GM12878 (cell line): ENCODE results near the gene ZDHHC14. TPM values are rescaled to one million over a fixed set of nuclear protein-coding genes. Genes with fewer than 3 reads are reported as not detected.

Source experiments
- ATAC-seq: fragments of 200-7000 bp; cut with Tn5 transposase; 3 replicates; pipeline ENCODE4 v1.9.1; 2020; ENCODE audit warnings: mild to moderate bottlenecking, moderate library complexity
- BruUV-seq: library from RNA; stranded (reverse); fragments of 400-500 nt; replicated peaks from 2 replicates; lab custom pipeline; 2021; lab: Mats Ljungman, UMichigan
- CTCF ChIA-PET: fragments of 300-600 bp; sonication (Branson Sonifier 250); formaldehyde crosslinking; extraction: SDS; loops from one replicate; lab custom pipeline; 2021; ENCODE audit warnings: inconsistent platforms; lab: Yijun Ruan, JAX
- POLR2A ChIA-PET: fragments of 350-600 bp; formaldehyde crosslinking; extraction: SDS; loops from one replicate; lab custom pipeline; 2021; ENCODE audit warnings: inconsistent platforms; lab: Charles Lee
- RAD21 ChIA-PET: fragments of 300-600 bp; sonication (Branson Sonifier 250); formaldehyde crosslinking; loops from one replicate; lab custom pipeline; 2023; ENCODE audit warnings: antibody characterized with exemption; ENCODE audit not compliant: unreplicated experiment; lab: Charles Lee
- SMC1A ChIA-PET: fragments of 300-600 bp; sonication (Branson Sonifier 250); formaldehyde crosslinking; loops from one replicate; lab custom pipeline; 2023; ENCODE audit not compliant: unreplicated experiment, uncharacterized antibody; lab: Charles Lee
- DNase-seq: peaks from one replicate; pipeline ENCODE4 v3.0.0-alpha.2; 2011; ENCODE audit warnings: low read depth, low spot score
- FAIRE-seq: peaks from 3 replicates; lab custom pipeline; 2011; peaks lifted over from hg19 to GRCh38; lab: Jason Lieb, UNC
- H2AFZ ChIP-seq: 2 replicates; pipeline ENCODE4 v1.6.0; 2011; ENCODE audit warnings: low read depth, low read length, control low read depth; ENCODE audit not compliant: control insufficient read depth
- H3K27ac ChIP-seq: 2 replicates; pipeline ENCODE4 v1.5.1; 2011; ENCODE audit warnings: control low read depth; ENCODE audit not compliant: control insufficient read depth, insufficient read depth
- H3K27me3 ChIP-seq, 2 experiments: replicated peaks in 1 of 2; 2 replicates each; pipeline versions ENCODE4 v1.6.0 to v1.6.1; 2011; ENCODE audit warnings: low read length in 1 of 2; ENCODE audit not compliant: control insufficient read depth in 2 of 2, insufficient read depth in 2 of 2
- H3K36me3 ChIP-seq, 2 experiments: 2 replicates each; pipeline ENCODE4 v1.5.1; 2011; ENCODE audit warnings: low read length in 1 of 2; ENCODE audit not compliant: control insufficient read depth in 2 of 2, insufficient read depth in 2 of 2
- H3K4me1 ChIP-seq: 2 replicates; pipeline ENCODE4 v1.6.1; 2011; ENCODE audit warnings: mild to moderate bottlenecking, low read length, moderate library complexity, mixed read lengths; ENCODE audit not compliant: control insufficient read depth, insufficient read depth
- H3K4me2 ChIP-seq: 2 replicates; pipeline ENCODE4 v1.6.0; 2011; ENCODE audit warnings: control low read depth; ENCODE audit not compliant: control insufficient read depth, insufficient read depth
- H3K4me3 ChIP-seq: fragments of 200-600 bp; sonication (generic); 2 replicates; pipeline ENCODE4 v1.5.1; 2016
- H3K79me2 ChIP-seq: 2 replicates; pipeline ENCODE4 v1.6.0; 2011; ENCODE audit warnings: low read length; ENCODE audit not compliant: control insufficient read depth, insufficient read depth
- H3K9ac ChIP-seq: 2 replicates; pipeline ENCODE4 v1.8.0; 2011; ENCODE audit warnings: low read length, control low read depth, mixed read lengths; ENCODE audit not compliant: control insufficient read depth, insufficient read depth
- H3K9me3 ChIP-seq: replicated peaks from 3 replicates; pipeline ENCODE4 v1.5.1; 2011; ENCODE audit warnings: mild to moderate bottlenecking, low read length; ENCODE audit not compliant: control insufficient read depth, insufficient read depth
- H4K20me1 ChIP-seq: 2 replicates; pipeline ENCODE4 v1.6.0; 2011; ENCODE audit not compliant: control insufficient read depth, insufficient read depth
- BCL11A ChIP-seq: IDR thresholded peaks from 2 replicates; pipeline ENCODE4 v1.6.1; 2011; ENCODE audit warnings: low read depth, low read length
- BMI1 ChIP-seq: fragments of 450-650 bp; IDR thresholded peaks from 2 replicates; pipeline ENCODE4 v1.6.1; 2016; ENCODE audit warnings: mild to moderate bottlenecking, moderate library complexity, borderline replicate concordance
- CHD1 ChIP-seq: IDR thresholded peaks from 2 replicates; pipeline ENCODE4 v1.6.1; 2012; ENCODE audit warnings: low read depth, low read length, improper control_type of control experiment
- CREM ChIP-seq: IDR thresholded peaks from 2 replicates; pipeline ENCODE4 v1.6.1; 2014; ENCODE audit warnings: antibody characterized with exemption, low read depth
- ESRRA ChIP-seq: IDR thresholded peaks from 2 replicates; pipeline ENCODE4 v1.6.1; 2012; ENCODE audit warnings: mild to moderate bottlenecking, low read length, improper control_type of control experiment
- HDGF ChIP-seq: fragments of 450-650 bp; IDR thresholded peaks from 2 replicates; pipeline ENCODE4 v1.6.1; 2016; ENCODE audit warnings: antibody characterized with exemption
- PAX5 ChIP-seq: IDR thresholded peaks from 2 replicates; pipeline ENCODE4 v1.6.1; 2011; ENCODE audit warnings: low read depth, low read length, borderline replicate concordance
- PAX8 ChIP-seq: fragments of 450-650 bp; IDR thresholded peaks from 2 replicates; pipeline ENCODE4 v1.6.1; 2017; ENCODE audit warnings: mild to moderate bottlenecking, moderate library complexity
- PML ChIP-seq: IDR thresholded peaks from 2 replicates; pipeline ENCODE4 v1.6.1; 2012; ENCODE audit warnings: low read length, inconsistent platforms
- RB1 ChIP-seq: fragments of 450-650 bp; formaldehyde crosslinking; IDR thresholded peaks from 2 replicates; pipeline ENCODE4 v1.6.1; 2017; ENCODE audit warnings: mild to moderate bottlenecking, borderline replicate concordance
- RBBP5 ChIP-seq: fragments of 200-600 bp; sonication (generic); conservative IDR thresholded peaks from 2 replicates; pipeline ENCODE4 v1.6.1; 2016
- SMAD5 ChIP-seq: IDR thresholded peaks from 2 replicates; pipeline ENCODE4 v1.6.1; 2016; ENCODE audit warnings: antibody characterized with exemption, low read depth
- YBX1 ChIP-seq: fragments of 450-650 bp; IDR thresholded peaks from 2 replicates; pipeline ENCODE4 v1.6.1; 2016; ENCODE audit warnings: antibody characterized with exemption
- ZNF24 ChIP-seq: fragments of 450-650 bp; IDR thresholded peaks from 2 replicates; pipeline ENCODE4 v1.6.1; 2017; ENCODE audit warnings: antibody characterized with exemption, mild to moderate bottlenecking
- WGBS: methylation state at CpG from one replicate; pipeline ENCODE4 v1.1.6; 2016; ENCODE audit warnings: low lambda C conversion rate; ENCODE audit not compliant: insufficient replicate concordance, insufficient coverage; ENCODE audit errors: missing lambda C conversion rate; 5-methylcytosine and 5-hydroxymethylcytosine counted together
- in situ Hi-C: fragments of 300-500 bp; cut with MboI; formaldehyde crosslinking; loops from 9 replicates; pipeline ENCODE4 v1.14.3; 2018; ENCODE audit warnings: mixed read lengths
- intact Hi-C: fragments of 100-400 bp; cut with micrococcal nuclease; formaldehyde crosslinking; loops from one replicate; pipeline ENCODE4 v1.14.2; 2022; ENCODE audit not compliant: unreplicated experiment
- polyA plus RNA-seq, 11 experiments: library from polyadenylated mRNA; depleted of rRNA in 4 of 11; unstranded in 6 of 11; stranded (reverse) in 5 of 11; fragments of >200 nt; fragmentation: Nextera tagmentation in 4 of 11; fragmentation: Illumina TruSeq in 1 of 11; extraction: Ambion mirVana in 4 of 11; extraction: Trizol in 1 of 11; gene quantifications; 1 replicate in 1 of 11; 2 replicates in 10 of 11; pipeline versions ENCODE4 v1.2.1 to v1.2.3, GENCODE V29; 2011 to 2016; ENCODE audit warnings: inconsistent platforms in 2 of 11, missing spikeins in 2 of 11, low read depth in 1 of 11
- total RNA-seq, 4 experiments: library from RNA; depleted of rRNA in 3 of 4; stranded (reverse); fragments of >200 nt in 3 of 4; fragmentation: Illumina TruSeq in 1 of 4; extraction: Trizol in 1 of 4; gene quantifications; 2 replicates each; pipeline versions ENCODE4 v1.2.1 to v1.2.3, GENCODE V29; 2013 to 2021
- TF ChIP-seq, protein P1 (sequence below): fragments of 450-650 bp; IDR thresholded peaks from 2 replicates; pipeline ENCODE4 v1.6.1; 2017; ENCODE audit warnings: antibody characterized with exemption, mild to moderate bottlenecking, moderate library complexity

ZDHHC14 gene
- total and polyA plus RNA-seq, 10 of the 15 experiments (the other 5 are each of a cell fraction or from before 2014, with no cell fraction given): 0.15 to 16.0 (median 0.76) TPM; not detected in 1

DNA sequence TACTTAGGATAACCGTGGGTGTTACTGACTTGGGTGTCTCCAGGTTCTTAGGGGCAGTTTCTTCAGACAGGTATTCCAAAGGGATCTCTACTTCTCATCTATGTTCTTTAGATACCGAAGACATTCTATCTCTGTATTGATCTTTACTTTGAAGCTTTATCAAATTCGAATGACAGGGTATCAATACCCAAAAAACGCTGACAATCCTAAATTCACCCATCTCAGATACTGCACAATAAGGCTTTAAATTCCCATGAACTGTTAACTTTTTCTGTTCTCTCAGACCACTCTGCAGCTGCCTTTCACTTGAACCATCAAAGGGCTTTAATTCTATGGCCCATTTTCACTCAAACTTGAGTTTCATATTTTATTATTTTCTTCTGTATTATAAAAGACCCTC, 72.1 kb downstream of the ZDHHC14 start:
- Histone ChIP-seq H3K4me3 (no peak overlapping the region), H3K9ac (no peak overlapping the region), H3K36me3 (no peaks in the 10 kb centered on the region), H3K9me3 (no peaks in the 10 kb centered on the region; the same call in 2 of the 3 replicates), H3K4me1 (peaks cover 7% of the 10 kb centered on the region; the same call in 1 of the 2 replicates), H3K4me2 (no peak overlapping the region), H3K27ac (no peak overlapping the region), H2AFZ (no peak overlapping the region), H3K27me3 (no peaks in the 10 kb centered on the region), H4K20me1 (no peaks in the 10 kb centered on the region), H3K79me2 (no peaks in the 10 kb centered on the region)
- CTCF ChIA-PET: interaction anchor here (1.0 to 1.1 kb wide), 3 partner anchors 69 to 138 kb away, joined by 3 to 4 read pairs (median 3); no protein-coding TSS in a partner anchor
- intact Hi-C loops: no loop called here
- FAIRE-seq: no peak
- POLR2A ChIA-PET: interaction anchor here (0.7 kb wide), 1 partner anchor 10 kb away, joined by 3 read pairs; no protein-coding TSS in a partner anchor
- DNase-seq: no peak
- ATAC-seq: no peak
- in situ Hi-C loops: no loop called here
- TF ChIP-seq BMI1: no peak
- BruUV-seq: no TSS peak
- RAD21 ChIA-PET: no interaction called here
- SMC1A ChIA-PET: interaction anchor here (0.6 to 2.5 kb wide), 7 partner anchors 9 to 159 kb away, joined by 3 to 11 read pairs (median 5); partner anchors contain the start of gene TMEM242
- 64% methylated on average over 4 of the region's 4 CpGs for WGBS

DNA sequence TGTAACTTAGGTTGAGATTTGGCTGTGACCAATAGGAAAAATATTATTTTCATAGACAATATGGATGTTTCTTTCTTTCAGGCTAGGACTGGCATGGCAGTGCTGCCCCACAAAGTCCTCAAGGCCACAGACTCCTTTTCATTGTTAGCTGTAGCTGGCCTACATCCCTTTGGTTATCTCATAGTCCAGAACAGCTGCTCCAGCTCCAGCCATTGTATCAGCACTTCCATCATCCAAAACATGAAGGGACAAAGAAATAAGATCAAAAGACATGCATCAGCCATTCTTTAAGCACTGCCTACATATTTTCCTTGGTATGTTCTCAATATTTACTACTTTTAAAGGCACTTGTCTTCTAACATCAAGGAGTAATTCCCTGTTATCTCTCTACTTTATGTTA, 73.0 kb downstream of the ZDHHC14 start:
- no peaks in the 10 kb centered on the region; the same call in 2 of the 3 replicates for H3K9me3 ChIP-seq
- peaks cover 8% of the 10 kb centered on the region; the same call in 1 of the 2 replicates for H3K4me1 ChIP-seq
- no peak overlapping the region for H3K27ac ChIP-seq
- ChIA-PET RAD21 (interaction anchor here (0.9 kb wide), 1 partner anchor 70 kb away, joined by 4 read pairs; no protein-coding TSS in a partner anchor), SMC1A (interaction anchor here (1.2 to 2.5 kb wide), 6 partner anchors 9 to 159 kb away, joined by 4 to 11 read pairs (median 6); partner anchors contain the start of gene TMEM242), CTCF (interaction anchor here (0.6 to 1.1 kb wide), 3 partner anchors 114 to 139 kb away, joined by 3 read pairs; no protein-coding TSS in a partner anchor), POLR2A (no interaction called here)
- in situ Hi-C loops: no loop called here
- no peaks in the 10 kb centered on the region for H3K79me2 ChIP-seq
- H4K20me1 ChIP-seq: no peaks in the 10 kb centered on the region
- BruUV-seq: no TSS peak
- no peak overlapping the region for H3K9ac ChIP-seq
- H2AFZ ChIP-seq: no peak overlapping the region
- no peak overlapping the region for H3K4me2 ChIP-seq
- FAIRE-seq (no peak), ATAC-seq (no peak), DNase-seq (no peak)
- no peak overlapping the region for H3K4me3 ChIP-seq
- H3K36me3 ChIP-seq: no peaks in the 10 kb centered on the region
- intact Hi-C loops: no loop called here
- no peaks in the 10 kb centered on the region for H3K27me3 ChIP-seq
- no peak for TF ChIP-seq SMAD5
- TF ChIP-seq ZNF24: no peak
- no peak for TF ChIP-seq CREM
- no peak for TF ChIP-seq YBX1
- no peak for TF ChIP-seq RB1
- no peak for TF ChIP-seq PAX8
- TF ChIP-seq ESRRA: no peak
- TF ChIP-seq HDGF: no peak
- TF ChIP-seq PML: no peak
- TF ChIP-seq CHD1: no peak
- no peak for TF ChIP-seq BCL11A
- TF ChIP-seq, protein P1, sequence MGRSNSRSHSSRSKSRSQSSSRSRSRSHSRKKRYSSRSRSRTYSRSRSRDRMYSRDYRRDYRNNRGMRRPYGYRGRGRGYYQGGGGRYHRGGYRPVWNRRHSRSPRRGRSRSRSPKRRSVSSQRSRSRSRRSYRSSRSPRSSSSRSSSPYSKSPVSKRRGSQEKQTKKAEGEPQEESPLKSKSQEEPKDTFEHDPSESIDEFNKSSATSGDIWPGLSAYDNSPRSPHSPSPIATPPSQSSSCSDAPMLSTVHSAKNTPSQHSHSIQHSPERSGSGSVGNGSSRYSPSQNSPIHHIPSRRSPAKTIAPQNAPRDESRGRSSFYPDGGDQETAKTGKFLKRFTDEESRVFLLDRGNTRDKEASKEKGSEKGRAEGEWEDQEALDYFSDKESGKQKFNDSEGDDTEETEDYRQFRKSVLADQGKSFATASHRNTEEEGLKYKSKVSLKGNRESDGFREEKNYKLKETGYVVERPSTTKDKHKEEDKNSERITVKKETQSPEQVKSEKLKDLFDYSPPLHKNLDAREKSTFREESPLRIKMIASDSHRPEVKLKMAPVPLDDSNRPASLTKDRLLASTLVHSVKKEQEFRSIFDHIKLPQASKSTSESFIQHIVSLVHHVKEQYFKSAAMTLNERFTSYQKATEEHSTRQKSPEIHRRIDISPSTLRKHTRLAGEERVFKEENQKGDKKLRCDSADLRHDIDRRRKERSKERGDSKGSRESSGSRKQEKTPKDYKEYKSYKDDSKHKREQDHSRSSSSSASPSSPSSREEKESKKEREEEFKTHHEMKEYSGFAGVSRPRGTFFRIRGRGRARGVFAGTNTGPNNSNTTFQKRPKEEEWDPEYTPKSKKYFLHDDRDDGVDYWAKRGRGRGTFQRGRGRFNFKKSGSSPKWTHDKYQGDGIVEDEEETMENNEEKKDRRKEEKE: no peak
- TF ChIP-seq RBBP5: no peak
- no peak for TF ChIP-seq PAX5
